ENCODE results near the gene KLK2.

KLK2 gene

GRCh38 chr19:50906217-50906616, 33.0 kb downstream of the KLK2 start:
- H3K4me1 ChIP-seq (ENCODE audit: control insufficient read depth in 1 of 2, insufficient read depth in 2 of 2, low read length in 2 of 2) = no peaks in the 10 kb centered on the region
- H3K27me3 ChIP-seq (ENCODE audit: control insufficient read depth in 1 of 2, insufficient read depth in 2 of 2, low read length in 2 of 2) = peaks cover 28 to 35% of the 10 kb centered on the region in 2 donors
- H3K36me3 ChIP-seq (ENCODE audit: control insufficient read depth in 1 of 2, insufficient read depth in 2 of 2, low read length in 2 of 2) = no peaks in the 10 kb centered on the region
- H3K9ac ChIP-seq (ENCODE audit: low read depth in 1 of 2, low read length in 2 of 2) = no peak overlapping the region
- no peak overlapping the region for H3K27ac ChIP-seq (ENCODE audit: low read depth, low read length)
- no peak overlapping the region for H3K4me3 ChIP-seq (ENCODE audit: low read depth in 1 of 2, low read length in 2 of 2)
- no peaks in the 10 kb centered on the region for H3K9me3 ChIP-seq (ENCODE audit: control insufficient read depth in 1 of 2, low read length in 2 of 2)

GRCh38 chr19:50908336-50908735, 35.1 kb downstream of the KLK2 start:
- Histone ChIP-seq H3K27me3 (ENCODE audit: control insufficient read depth in 1 of 2, insufficient read depth in 2 of 2, low read length in 2 of 2) (peaks cover 41 to 51% of the 10 kb centered on the region in 2 donors), H3K36me3 (ENCODE audit: control insufficient read depth in 1 of 2, insufficient read depth in 2 of 2, low read length in 2 of 2) (no peaks in the 10 kb centered on the region)

GRCh38 chr19:50909240-50910070, 36.2 kb downstream of the KLK2 start:
- Histone ChIP-seq H3K9me3 (ENCODE audit: control insufficient read depth in 1 of 2, low read length in 2 of 2) (no peaks in the 10 kb centered on the region), H3K4me3 (ENCODE audit: low read depth in 1 of 2, low read length in 2 of 2) (no peak overlapping the region), H3K36me3 (ENCODE audit: control insufficient read depth in 1 of 2, insufficient read depth in 2 of 2, low read length in 2 of 2) (no peaks in the 10 kb centered on the region), H3K4me1 (ENCODE audit: control insufficient read depth in 1 of 2, insufficient read depth in 2 of 2, low read length in 2 of 2) (no peaks in the 10 kb centered on the region), H3K27ac (ENCODE audit: low read depth, low read length) (no peak overlapping the region), H3K9ac (ENCODE audit: low read depth in 1 of 2, low read length in 2 of 2) (no peak overlapping the region), H3K27me3 (ENCODE audit: control insufficient read depth in 1 of 2, insufficient read depth in 2 of 2, low read length in 2 of 2) (peaks cover 42 to 51% of the 10 kb centered on the region in 2 donors)

More at GRCh38 chr19:50908336-50908735, 35.1 kb downstream of the KLK2 start:
- Histone ChIP-seq H3K9ac (ENCODE audit: low read depth in 1 of 2, low read length in 2 of 2) (no peak overlapping the region), H3K4me3 (ENCODE audit: low read depth in 1 of 2, low read length in 2 of 2) (no peak overlapping the region), H3K27ac (ENCODE audit: low read depth, low read length) (no peak overlapping the region), H3K4me1 (ENCODE audit: control insufficient read depth in 1 of 2, insufficient read depth in 2 of 2, low read length in 2 of 2) (no peaks in the 10 kb centered on the region), H3K9me3 (ENCODE audit: control insufficient read depth in 1 of 2, low read length in 2 of 2) (no peaks in the 10 kb centered on the region)

GRCh38 chr19:50910722-50911121, 37.5 kb downstream of the KLK2 start:
- Histone ChIP-seq H3K4me1 (ENCODE audit: control insufficient read depth in 1 of 2, insufficient read depth in 2 of 2, low read length in 2 of 2) (no peaks in the 10 kb centered on the region), H3K27ac (ENCODE audit: low read depth, low read length) (no peak overlapping the region), H3K4me3 (ENCODE audit: low read depth in 1 of 2, low read length in 2 of 2) (no peak overlapping the region), H3K9ac (ENCODE audit: low read depth in 1 of 2, low read length in 2 of 2) (no peak overlapping the region), H3K9me3 (ENCODE audit: control insufficient read depth in 1 of 2, low read length in 2 of 2) (no peaks in the 10 kb centered on the region), H3K36me3 (ENCODE audit: control insufficient read depth in 1 of 2, insufficient read depth in 2 of 2, low read length in 2 of 2) (no peaks in the 10 kb centered on the region), H3K27me3 (ENCODE audit: control insufficient read depth in 1 of 2, insufficient read depth in 2 of 2, low read length in 2 of 2) (peaks cover 44 to 51% of the 10 kb centered on the region in 2 donors)

- H3K27me3 ChIP-seq (ENCODE audit: control insufficient read depth in 1 of 2, insufficient read depth in 2 of 2, low read length in 2 of 2) = peaks cover 48 to 51% of the 10 kb centered on the region in 2 donors
- H3K4me3 ChIP-seq (ENCODE audit: low read depth in 1 of 2, low read length in 2 of 2) = no peak within 1 kb of the TSS
- no peak within 1 kb of the TSS for H3K9ac ChIP-seq (ENCODE audit: low read depth in 1 of 2, low read length in 2 of 2)
- no peaks in the 10 kb centered on the region for H3K36me3 ChIP-seq (ENCODE audit: control insufficient read depth in 1 of 2, insufficient read depth in 2 of 2, low read length in 2 of 2)
- no peaks in the 10 kb centered on the region for H3K9me3 ChIP-seq (ENCODE audit: control insufficient read depth in 1 of 2, low read length in 2 of 2)
- no peak within 1 kb of the TSS for H3K27ac ChIP-seq (ENCODE audit: low read depth, low read length)
- no peaks in the 10 kb centered on the region for H3K4me1 ChIP-seq (ENCODE audit: control insufficient read depth in 1 of 2, insufficient read depth in 2 of 2, low read length in 2 of 2)
These were observed 38.2 kb downstream of the KLK2 start, which contains the start of gene KLK4 for GRCh38 chr19:50911206-50912101. TSS of gene KLK4 (minus strand) at chr19:50911395. CDS start at chr19:50910738, 657 bp downstream.

GRCh38 chr19:50912102-50912599, 38.9 kb downstream of the KLK2 start:
- Histone ChIP-seq H3K27ac (ENCODE audit: low read depth, low read length) (no peak overlapping the region), H3K9me3 (ENCODE audit: control insufficient read depth in 1 of 2, low read length in 2 of 2) (no peaks in the 10 kb centered on the region), H3K27me3 (ENCODE audit: control insufficient read depth in 1 of 2, insufficient read depth in 2 of 2, low read length in 2 of 2) (peaks cover 47 to 48% of the 10 kb centered on the region in 2 donors), H3K4me3 (ENCODE audit: low read depth in 1 of 2, low read length in 2 of 2) (no peak overlapping the region), H3K36me3 (ENCODE audit: control insufficient read depth in 1 of 2, insufficient read depth in 2 of 2, low read length in 2 of 2) (no peaks in the 10 kb centered on the region), H3K9ac (ENCODE audit: low read depth in 1 of 2, low read length in 2 of 2) (no peak overlapping the region), H3K4me1 (ENCODE audit: control insufficient read depth in 1 of 2, insufficient read depth in 2 of 2, low read length in 2 of 2) (no peaks in the 10 kb centered on the region)

- H3K27me3 ChIP-seq (ENCODE audit: control insufficient read depth in 1 of 2, insufficient read depth in 2 of 2, low read length in 2 of 2) = peaks cover 47 to 48% of the 10 kb centered on the region in 2 donors
- no peak overlapping the region for H3K9ac ChIP-seq (ENCODE audit: low read depth in 1 of 2, low read length in 2 of 2)
- no peak overlapping the region for H3K4me3 ChIP-seq (ENCODE audit: low read depth in 1 of 2, low read length in 2 of 2)
- no peaks in the 10 kb centered on the region for H3K9me3 ChIP-seq (ENCODE audit: control insufficient read depth in 1 of 2, low read length in 2 of 2)
- H3K36me3 ChIP-seq (ENCODE audit: control insufficient read depth in 1 of 2, insufficient read depth in 2 of 2, low read length in 2 of 2) = no peaks in the 10 kb centered on the region
- H3K4me1 ChIP-seq (ENCODE audit: control insufficient read depth in 1 of 2, insufficient read depth in 2 of 2, low read length in 2 of 2) = no peaks in the 10 kb centered on the region
- no peak overlapping the region for H3K27ac ChIP-seq (ENCODE audit: low read depth, low read length)
These were observed 39.8 kb downstream of the KLK2 start for GRCh38 chr19:50912727-50913716.

- H3K27ac ChIP-seq (ENCODE audit: low read depth, low read length) = no peak overlapping the region
- no peaks in the 10 kb centered on the region for H3K36me3 ChIP-seq (ENCODE audit: control insufficient read depth in 1 of 2, insufficient read depth in 2 of 2, low read length in 2 of 2)
- no peaks in the 10 kb centered on the region for H3K9me3 ChIP-seq (ENCODE audit: control insufficient read depth in 1 of 2, low read length in 2 of 2)
- no peak overlapping the region for H3K9ac ChIP-seq (ENCODE audit: low read depth in 1 of 2, low read length in 2 of 2)
- H3K27me3 ChIP-seq (ENCODE audit: control insufficient read depth in 1 of 2, insufficient read depth in 2 of 2, low read length in 2 of 2) = peaks cover 20 to 32% of the 10 kb centered on the region in 2 donors
- H3K4me1 ChIP-seq (ENCODE audit: control insufficient read depth in 1 of 2, insufficient read depth in 2 of 2, low read length in 2 of 2) = no peaks in the 10 kb centered on the region
- no peak overlapping the region for H3K4me3 ChIP-seq (ENCODE audit: low read depth in 1 of 2, low read length in 2 of 2)
These were observed 42.8 kb downstream of the KLK2 start for GRCh38 chr19:50916069-50916468.

Measured in duodenal mucosa (tissue), 2 donors.